Measurements from ENCODE around the gene FAM228A.

DNA sequence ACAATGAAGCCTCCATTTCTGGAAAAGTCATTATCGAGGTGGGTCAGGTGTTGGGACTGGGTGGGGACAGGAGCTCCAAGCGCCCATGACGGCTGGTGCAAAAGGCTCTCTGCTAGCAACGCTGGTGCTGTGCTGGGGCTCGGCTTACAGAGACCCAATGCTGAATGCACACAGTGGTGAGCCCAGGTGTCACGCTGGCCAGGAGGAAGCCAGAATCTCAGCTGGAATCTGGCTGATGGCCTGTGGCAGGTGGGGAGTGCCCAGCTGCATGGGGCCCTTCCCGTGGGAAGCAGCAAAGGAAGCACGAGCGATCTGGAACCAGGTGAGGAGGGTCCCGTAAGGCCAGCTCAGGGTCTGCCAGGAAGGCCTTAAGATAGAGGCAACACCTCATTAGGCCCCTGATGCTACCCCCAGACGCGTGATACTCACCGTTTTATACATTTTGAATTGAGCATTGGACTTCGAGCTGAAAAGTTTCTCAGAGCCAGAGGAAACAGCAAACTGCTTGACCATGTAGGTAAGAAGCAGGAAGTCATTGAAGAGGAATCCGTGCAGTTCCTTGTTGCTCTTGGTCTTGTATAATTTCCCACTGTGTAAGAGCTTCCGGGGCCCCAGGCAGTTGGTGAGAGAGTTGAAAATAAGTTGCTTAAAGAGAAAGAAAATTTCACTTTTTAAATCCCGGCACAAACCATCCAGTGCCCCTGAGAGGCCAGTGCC, 34.7 kb downstream of the FAM228A start:
- TF ChIP-seq, protein P1, sequence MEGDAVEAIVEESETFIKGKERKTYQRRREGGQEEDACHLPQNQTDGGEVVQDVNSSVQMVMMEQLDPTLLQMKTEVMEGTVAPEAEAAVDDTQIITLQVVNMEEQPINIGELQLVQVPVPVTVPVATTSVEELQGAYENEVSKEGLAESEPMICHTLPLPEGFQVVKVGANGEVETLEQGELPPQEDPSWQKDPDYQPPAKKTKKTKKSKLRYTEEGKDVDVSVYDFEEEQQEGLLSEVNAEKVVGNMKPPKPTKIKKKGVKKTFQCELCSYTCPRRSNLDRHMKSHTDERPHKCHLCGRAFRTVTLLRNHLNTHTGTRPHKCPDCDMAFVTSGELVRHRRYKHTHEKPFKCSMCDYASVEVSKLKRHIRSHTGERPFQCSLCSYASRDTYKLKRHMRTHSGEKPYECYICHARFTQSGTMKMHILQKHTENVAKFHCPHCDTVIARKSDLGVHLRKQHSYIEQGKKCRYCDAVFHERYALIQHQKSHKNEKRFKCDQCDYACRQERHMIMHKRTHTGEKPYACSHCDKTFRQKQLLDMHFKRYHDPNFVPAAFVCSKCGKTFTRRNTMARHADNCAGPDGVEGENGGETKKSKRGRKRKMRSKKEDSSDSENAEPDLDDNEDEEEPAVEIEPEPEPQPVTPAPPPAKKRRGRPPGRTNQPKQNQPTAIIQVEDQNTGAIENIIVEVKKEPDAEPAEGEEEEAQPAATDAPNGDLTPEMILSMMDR (IDR thresholded peaks at IDR 0.05; ENCODE audit: insufficient read depth, low read length, poor library complexity, severe bottlenecking) = no peak
- TF ChIP-seq EZH2phosphoT487 (conservative IDR thresholded peaks at IDR 0.05; ENCODE audit: low read length) = no peak

Measured in SU-DHL-6 (cell line).